WERI-Rb-1 (cell line): ENCODE data around the gene NKAIN2.
"Not testable (repeated sequence)": the region's sequence is repeated elsewhere in the genome, so short reads cannot be mapped to it uniquely, and the experiment has no call there.

Experiments used
- DNase-seq: peaks from one replicate; pipeline ENCODE4 v3.0.0-alpha.2; 2020
- H3K27ac ChIP-seq: fragments of 250-450 bp; sonication (Bioruptor Pico); 2 replicates; pipeline ENCODE4 v1.5.1; 2020; ENCODE audit warnings: mild to moderate bottlenecking, moderate library complexity
- H3K27me3 ChIP-seq: fragments of 250-450 bp; sonication (Bioruptor Pico); 2 replicates; pipeline ENCODE4 v1.5.1; 2021; ENCODE audit warnings: mild to moderate bottlenecking, low read depth, moderate library complexity; ENCODE audit not compliant: insufficient read depth, severe bottlenecking
- H3K36me3 ChIP-seq: fragments of 250-450 bp; sonication (Bioruptor Pico); 2 replicates; pipeline ENCODE4 v1.5.1; 2020; ENCODE audit warnings: mild to moderate bottlenecking, moderate library complexity
- H3K4me3 ChIP-seq: 2 replicates; pipeline ENCODE4 v1.5.1; 2011; ENCODE audit warnings: low read depth, mild to moderate bottlenecking, control low read depth, low read length
- H3K9me3 ChIP-seq: fragments of 250-450 bp; sonication (Bioruptor Pico); 2 replicates; pipeline ENCODE4 v1.5.1; 2021; ENCODE audit warnings: mild to moderate bottlenecking, moderate library complexity; ENCODE audit not compliant: severe bottlenecking
- TF ChIP-seq, protein P1 (sequence below): IDR thresholded peaks from 2 replicates; pipeline ENCODE4 v1.5.1; 2011; ENCODE audit warnings: low read depth, mild to moderate bottlenecking, control low read depth, inconsistent platforms, low read length

Gene NKAIN2

DNA sequence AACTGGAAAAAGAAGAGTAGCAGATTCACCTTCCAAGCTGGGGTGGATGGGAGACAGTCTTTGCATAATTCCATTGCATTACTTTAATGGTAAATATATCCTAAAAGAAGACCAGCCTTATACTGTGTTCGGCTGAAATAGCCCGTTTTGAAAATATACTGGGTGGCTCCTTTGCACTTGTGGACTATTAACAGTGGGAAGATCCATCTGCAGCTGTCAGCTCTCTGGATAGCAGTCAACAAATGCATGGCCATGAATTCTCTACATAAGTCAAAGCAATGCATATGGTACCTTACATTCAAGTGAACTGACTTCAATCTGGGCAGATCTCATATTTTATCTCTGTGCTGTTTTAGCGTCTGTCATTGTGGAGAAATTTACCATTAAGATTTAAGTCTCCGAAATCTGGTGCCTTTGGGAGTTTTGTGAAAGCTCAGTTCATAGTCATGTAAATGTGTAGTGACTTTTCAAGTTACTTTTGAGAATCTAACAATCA, 758.0 kb downstream of the NKAIN2 start:
- TF ChIP-seq, protein P1, sequence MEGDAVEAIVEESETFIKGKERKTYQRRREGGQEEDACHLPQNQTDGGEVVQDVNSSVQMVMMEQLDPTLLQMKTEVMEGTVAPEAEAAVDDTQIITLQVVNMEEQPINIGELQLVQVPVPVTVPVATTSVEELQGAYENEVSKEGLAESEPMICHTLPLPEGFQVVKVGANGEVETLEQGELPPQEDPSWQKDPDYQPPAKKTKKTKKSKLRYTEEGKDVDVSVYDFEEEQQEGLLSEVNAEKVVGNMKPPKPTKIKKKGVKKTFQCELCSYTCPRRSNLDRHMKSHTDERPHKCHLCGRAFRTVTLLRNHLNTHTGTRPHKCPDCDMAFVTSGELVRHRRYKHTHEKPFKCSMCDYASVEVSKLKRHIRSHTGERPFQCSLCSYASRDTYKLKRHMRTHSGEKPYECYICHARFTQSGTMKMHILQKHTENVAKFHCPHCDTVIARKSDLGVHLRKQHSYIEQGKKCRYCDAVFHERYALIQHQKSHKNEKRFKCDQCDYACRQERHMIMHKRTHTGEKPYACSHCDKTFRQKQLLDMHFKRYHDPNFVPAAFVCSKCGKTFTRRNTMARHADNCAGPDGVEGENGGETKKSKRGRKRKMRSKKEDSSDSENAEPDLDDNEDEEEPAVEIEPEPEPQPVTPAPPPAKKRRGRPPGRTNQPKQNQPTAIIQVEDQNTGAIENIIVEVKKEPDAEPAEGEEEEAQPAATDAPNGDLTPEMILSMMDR = no peak

DNA sequence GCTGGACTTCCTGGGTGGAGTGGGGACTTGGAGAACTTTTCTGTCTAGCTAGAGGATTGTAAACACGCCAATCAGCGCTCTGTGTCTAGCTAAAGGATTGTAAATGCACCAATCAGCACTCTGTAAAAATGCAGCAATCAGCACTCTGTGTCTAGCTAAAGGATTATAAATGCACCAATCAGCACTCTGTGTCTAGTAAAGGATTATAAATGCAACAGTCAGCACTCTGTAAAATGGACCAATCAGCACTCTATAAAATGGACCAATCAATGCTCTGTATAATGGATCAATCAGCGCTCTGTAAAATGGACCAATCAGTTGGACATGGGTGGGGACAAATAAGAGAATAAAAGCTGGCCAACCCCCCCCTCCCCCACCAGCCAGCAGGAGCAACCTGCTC, 760.5 kb downstream of the NKAIN2 start:
- H3K4me3 ChIP-seq, H3K27me3 ChIP-seq, H3K27ac ChIP-seq, H3K9me3 ChIP-seq, DNase-seq, H3K36me3 ChIP-seq: not testable (repeated sequence)

More for the DNA sequence above, 758.0 kb downstream of the NKAIN2 start:
- Histone ChIP-seq H3K4me3 (no peak overlapping the region), H3K27me3 (no peaks in the 10 kb centered on the region), H3K9me3 (no peaks in the 10 kb centered on the region), H3K27ac (no peak overlapping the region), H3K36me3 (no peaks in the 10 kb centered on the region)
- DNase-seq = no peak

DNA sequence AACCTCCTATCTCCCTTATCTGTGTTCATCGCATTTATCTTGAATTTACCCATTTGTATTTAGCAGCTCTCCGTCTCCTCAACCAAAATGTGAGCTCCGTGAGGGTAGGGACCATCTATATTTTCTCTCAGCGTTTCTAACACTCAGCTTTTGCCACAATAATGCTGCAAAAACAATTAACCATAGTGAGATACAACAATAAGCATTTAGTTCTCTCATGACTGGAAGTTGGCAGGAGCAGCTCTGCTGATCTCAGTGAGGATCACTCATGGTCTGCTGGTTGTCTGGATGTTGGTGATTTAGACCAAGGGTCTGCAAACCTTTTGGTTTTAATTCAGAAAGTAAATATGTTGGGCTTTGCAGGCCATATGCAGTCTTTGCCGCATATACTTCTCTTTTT, 763.7 kb downstream of the NKAIN2 start:
- no peaks in the 10 kb centered on the region for H3K36me3 ChIP-seq
- H3K27me3 ChIP-seq = no peaks in the 10 kb centered on the region
- DNase-seq = no peak
- no peak overlapping the region for H3K4me3 ChIP-seq
- H3K9me3 ChIP-seq = no peaks in the 10 kb centered on the region
- TF ChIP-seq, protein P1 = no peak
- H3K27ac ChIP-seq = no peak overlapping the region

DNA sequence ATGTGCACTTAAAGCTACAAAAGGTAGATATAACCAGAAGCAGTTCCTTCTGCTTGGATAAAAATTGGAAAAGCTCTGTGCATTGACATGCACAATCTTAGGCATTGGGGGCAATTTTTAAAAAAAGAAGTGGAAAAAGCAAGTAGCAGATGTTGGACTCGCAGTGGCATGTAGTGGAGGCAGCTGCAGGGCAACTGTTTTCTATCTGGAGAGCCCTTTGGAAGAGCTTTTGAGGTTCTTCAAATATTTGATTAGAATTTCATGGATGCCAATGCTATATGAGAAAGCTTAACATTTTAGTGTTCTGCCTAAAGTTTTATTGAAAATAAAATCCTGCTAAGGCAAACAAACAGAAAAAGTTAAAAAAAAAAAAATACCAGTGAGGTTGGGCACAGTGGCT, 770.3 kb downstream of the NKAIN2 start:
- no peak overlapping the region for H3K4me3 ChIP-seq
- no peak overlapping the region for H3K27ac ChIP-seq
- no peak for DNase-seq
- H3K9me3 ChIP-seq = no peaks in the 10 kb centered on the region
- TF ChIP-seq, protein P1 = no peak
- H3K36me3 ChIP-seq = no peaks in the 10 kb centered on the region
- no peaks in the 10 kb centered on the region for H3K27me3 ChIP-seq

DNA sequence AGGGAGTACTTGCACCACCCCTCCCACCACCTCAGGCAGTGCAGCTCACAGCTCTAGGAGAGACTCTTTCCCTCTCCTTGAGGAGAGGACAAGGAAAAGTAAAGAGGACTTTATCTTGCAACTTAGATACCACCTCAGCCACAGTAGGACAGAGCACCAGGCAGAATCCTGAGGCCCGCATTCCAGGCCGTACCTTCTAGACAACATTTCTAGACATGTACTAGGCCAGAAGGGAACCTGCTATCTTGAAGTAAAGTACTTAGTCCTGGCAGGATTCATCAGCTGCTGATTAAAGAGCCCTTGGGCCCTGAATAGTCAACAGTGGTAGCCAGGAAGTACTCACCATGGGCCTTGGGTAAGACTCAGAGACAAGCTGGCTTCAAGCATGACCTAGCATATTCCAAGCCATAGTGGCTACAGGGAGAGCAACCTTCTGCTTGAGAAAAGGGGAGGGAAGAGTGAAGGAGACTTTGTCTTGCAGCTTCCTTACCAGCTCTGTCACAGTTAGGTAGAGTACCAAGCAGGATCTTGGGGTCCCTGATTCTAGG, 774.1 kb downstream of the NKAIN2 start:
- TF ChIP-seq, protein P1 = no peak
- Histone ChIP-seq H3K27ac (no peak overlapping the region), H3K36me3 (no peaks in the 10 kb centered on the region), H3K4me3 (no peak overlapping the region), H3K27me3 (no peaks in the 10 kb centered on the region), H3K9me3 (no peaks in the 10 kb centered on the region)
- no peak for DNase-seq

- DNase-seq = no peak
- no peaks in the 10 kb centered on the region for H3K9me3 ChIP-seq
- H3K27me3 ChIP-seq = no peaks in the 10 kb centered on the region
- no peak overlapping the region for H3K27ac ChIP-seq
- H3K4me3 ChIP-seq = no peak overlapping the region
- H3K36me3 ChIP-seq = no peaks in the 10 kb centered on the region
- TF ChIP-seq, protein P1 = no peak
These were observed 786.3 kb downstream of the NKAIN2 start for GRCh38 chr6:124590001-124590400.
